MM.1S (cell line): ENCODE measurements around the gene COLQ.

Source experiments
- EZH2 ChIP-seq: fragments of 300-600 bp; sonication (generic); optimal IDR thresholded peaks from 2 replicates; pipeline ENCODE3; 2017; ENCODE audit warnings: low read depth, mild to moderate bottlenecking, antibody characterized with exemption, low read length, mixed read lengths
- EZH2phosphoT487 ChIP-seq: fragments of 300-600 bp; sonication (generic); IDR thresholded peaks from 2 replicates; pipeline ENCODE4 v1.6.1; 2018; ENCODE audit warnings: antibody characterized with exemption, low read length
- TF ChIP-seq, protein P1 (sequence below): fragments of 300-600 bp; sonication (generic); IDR thresholded peaks from 2 replicates; pipeline ENCODE4 v1.5.1; 2016; ENCODE audit warnings: antibody characterized with exemption, low read length, mixed read lengths

DNA sequence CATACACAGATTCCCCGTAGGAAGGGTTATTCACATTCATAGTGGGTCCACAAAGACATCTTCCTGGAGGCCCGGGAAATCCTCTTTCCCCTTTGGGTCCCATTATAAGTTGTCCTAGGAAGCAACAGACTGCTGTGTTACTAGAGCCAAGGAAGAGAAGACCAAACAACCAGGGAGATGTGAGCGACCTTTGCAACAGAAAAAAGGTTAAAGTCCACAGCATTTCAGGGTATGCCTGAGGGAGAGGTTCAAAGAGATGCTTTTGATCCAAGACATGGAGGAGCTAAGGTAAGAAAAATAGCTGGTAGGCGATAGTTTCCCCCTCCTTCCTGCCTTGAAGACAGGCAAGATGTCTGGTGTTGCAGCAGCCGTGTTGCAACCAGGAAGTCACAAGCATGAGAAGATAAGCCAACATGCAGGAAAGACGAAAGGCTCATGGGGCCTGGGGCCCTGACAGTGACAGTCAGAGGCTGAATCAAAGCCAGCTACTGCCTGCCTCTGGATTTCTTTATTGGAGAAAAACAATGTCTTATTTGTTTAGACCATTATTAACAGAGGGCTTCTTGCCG lies 63.2 kb downstream of the COLQ start:
- TF ChIP-seq, protein P1, sequence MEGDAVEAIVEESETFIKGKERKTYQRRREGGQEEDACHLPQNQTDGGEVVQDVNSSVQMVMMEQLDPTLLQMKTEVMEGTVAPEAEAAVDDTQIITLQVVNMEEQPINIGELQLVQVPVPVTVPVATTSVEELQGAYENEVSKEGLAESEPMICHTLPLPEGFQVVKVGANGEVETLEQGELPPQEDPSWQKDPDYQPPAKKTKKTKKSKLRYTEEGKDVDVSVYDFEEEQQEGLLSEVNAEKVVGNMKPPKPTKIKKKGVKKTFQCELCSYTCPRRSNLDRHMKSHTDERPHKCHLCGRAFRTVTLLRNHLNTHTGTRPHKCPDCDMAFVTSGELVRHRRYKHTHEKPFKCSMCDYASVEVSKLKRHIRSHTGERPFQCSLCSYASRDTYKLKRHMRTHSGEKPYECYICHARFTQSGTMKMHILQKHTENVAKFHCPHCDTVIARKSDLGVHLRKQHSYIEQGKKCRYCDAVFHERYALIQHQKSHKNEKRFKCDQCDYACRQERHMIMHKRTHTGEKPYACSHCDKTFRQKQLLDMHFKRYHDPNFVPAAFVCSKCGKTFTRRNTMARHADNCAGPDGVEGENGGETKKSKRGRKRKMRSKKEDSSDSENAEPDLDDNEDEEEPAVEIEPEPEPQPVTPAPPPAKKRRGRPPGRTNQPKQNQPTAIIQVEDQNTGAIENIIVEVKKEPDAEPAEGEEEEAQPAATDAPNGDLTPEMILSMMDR: no peak
- no peak for TF ChIP-seq EZH2
- TF ChIP-seq EZH2phosphoT487: no peak
